HUDEP-2 (cell line): ENCODE results near the gene CHST3.
"Not testable (repeated sequence)": the region's sequence is repeated elsewhere in the genome, so short reads cannot be mapped to it uniquely, and the experiment has no call there.

Experiments used
- DNase-seq, 76 experiments: peaks; one replicate each; lab custom pipeline; 2025; ENCODE audit not compliant: unreplicated experiment in 76 of 76; lab: John Stamatoyannopoulos, UW

The CHST3 gene

GRCh38 chr10:71948496-71949067 is 15.6 kb upstream of the CHST3 start:
- DNase-seq: no peak

GRCh38 chr10:71950683-71951082 is 13.5 kb upstream of the CHST3 start:
- DNase-seq: no peak

- no peak for DNase-seq
Measured at GRCh38 chr10:71952745-71953144, 11.4 kb upstream of the CHST3 start.

GRCh38 chr10:71957546-71958275 is 6.5 kb upstream of the CHST3 start:
- peak in 1 of 76 experiments; percentile 6 for DNase-seq

GRCh38 chr10:71959526-71959925 is 4.7 kb upstream of the CHST3 start:
- DNase-seq: no peak

GRCh38 chr10:71961831-71962230 is 2.4 kb upstream of the CHST3 start:
- DNase-seq: no peak

- no peak for DNase-seq
Measured at GRCh38 chr10:71962901-71963300, 1.3 kb upstream of the CHST3 start.

- no peak for DNase-seq
Measured at GRCh38 chr10:71963351-71964097, 671 bp upstream of the CHST3 start.

GRCh38 chr10:71964743-71965515 is 734 bp downstream of the CHST3 start:
- DNase-seq: no peak

- DNase-seq: no peak
Measured at GRCh38 chr10:71965623-71966022, 1.4 kb downstream of the CHST3 start.

GRCh38 chr10:71966046-71967004 is 2.1 kb downstream of the CHST3 start:
- DNase-seq: no peak

GRCh38 chr10:71967958-71968357 is 3.8 kb downstream of the CHST3 start:
- not testable (repeated sequence) for DNase-seq

GRCh38 chr10:71968553-71969474 is 4.6 kb downstream of the CHST3 start:
- no peak for DNase-seq

GRCh38 chr10:71969929-71970328 is 5.7 kb downstream of the CHST3 start:
- DNase-seq: no peak

GRCh38 chr10:71970331-71970730 is 6.1 kb downstream of the CHST3 start:
- DNase-seq: peak in 9 of 76 experiments; percentile 4 to 24 (median 13)

- no peak for DNase-seq
Measured at GRCh38 chr10:71970869-71971268, 6.7 kb downstream of the CHST3 start.

GRCh38 chr10:71971311-71971731 is 7.1 kb downstream of the CHST3 start:
- DNase-seq: no peak

GRCh38 chr10:71971769-71972555 is 7.8 kb downstream of the CHST3 start:
- no peak for DNase-seq
